GM21786 (cell line): ENCODE results near the gene SLC37A4.
A peak's percentile ranks its signal among the peaks of the same experiment; 100 is the strongest.
"Not testable (repeated sequence)": the region's sequence is repeated elsewhere in the genome, so short reads cannot be mapped to it uniquely, and the experiment has no call there.

ENCODE experiments used
- ATAC-seq: cut with Tn5 transposase; IDR thresholded peaks from one replicate; pipeline ENCODE4 v1.9.1; 2021; ENCODE audit not compliant: unreplicated experiment

The SLC37A4 gene

GRCh38 chr11:119030329-119031047 lies at the start of gene SLC37A4:
SLC37A4 (minus strand) TSS chr11:119030877.
- peak; percentile 85 for ATAC-seq

GRCh38 chr11:119078675-119079420 lies 48.2 kb upstream of the SLC37A4 start:
- ATAC-seq: no peak

- no peak for ATAC-seq
Observed at GRCh38 chr11:119077839-119078238, 47.2 kb upstream of the SLC37A4 start.

GRCh38 chr11:119067371-119068222 lies 36.9 kb upstream of the SLC37A4 start, which contains the start of gene VPS11:
VPS11 (plus strand) TSS chr11:119067818; CDS start chr11:119067824, 6 bp downstream.
- peak; percentile 88 for ATAC-seq

- no peak for ATAC-seq
Observed at GRCh38 chr11:119065369-119065768, 34.7 kb upstream of the SLC37A4 start.

GRCh38 chr11:119062779-119063178 lies 32.1 kb upstream of the SLC37A4 start:
- ATAC-seq: no peak

- ATAC-seq: no peak
Observed at GRCh38 chr11:119061256-119061655, 30.6 kb upstream of the SLC37A4 start.

- ATAC-seq: not testable (repeated sequence)
Observed at GRCh38 chr11:119059128-119059527, 28.5 kb upstream of the SLC37A4 start.

- ATAC-seq: peak; percentile 88
Observed at GRCh38 chr11:119057000-119057769, 26.5 kb upstream of the SLC37A4 start, which contains the start of gene HYOU1. HYOU1 (minus strand) TSS chr11:119057205; CDS start chr11:119056160, 1,045 bp downstream.

- ATAC-seq: peak; percentile 1
Observed at GRCh38 chr11:119056421-119056999, 25.8 kb upstream of the SLC37A4 start.

GRCh38 chr11:119055901-119056300 lies 25.2 kb upstream of the SLC37A4 start:
- ATAC-seq: no peak

- no peak for ATAC-seq
Observed at GRCh38 chr11:119054418-119054817, 23.7 kb upstream of the SLC37A4 start.

GRCh38 chr11:119052163-119052814 lies 21.6 kb upstream of the SLC37A4 start:
- ATAC-seq: no peak

- peak; percentile 68 for ATAC-seq
Observed at GRCh38 chr11:119051440-119052162, 20.9 kb upstream of the SLC37A4 start.

GRCh38 chr11:119049081-119049480 lies 18.4 kb upstream of the SLC37A4 start:
- no peak for ATAC-seq

GRCh38 chr11:119048644-119049043 lies 18.0 kb upstream of the SLC37A4 start:
- ATAC-seq: no peak

- ATAC-seq: no peak
Observed at GRCh38 chr11:119047205-119047604, 16.5 kb upstream of the SLC37A4 start.

- no peak for ATAC-seq
Observed at GRCh38 chr11:119046489-119046888, 15.8 kb upstream of the SLC37A4 start.

GRCh38 chr11:119044708-119045107 lies 14.0 kb upstream of the SLC37A4 start:
- no peak for ATAC-seq
